Psoas muscle (tissue), 8 donors: ENCODE data around the gene GSX1. TPM values are rescaled to one million over a fixed set of nuclear protein-coding genes. Genes with fewer than 3 reads are reported as not detected.

Experiments used
- ATAC-seq, 4 donors: fragments of 200-7000 bp; cut with Tn5 transposase; one replicate each; pipeline ENCODE4 v1.9.1; 2020; ENCODE audit warnings: moderate library complexity in 3 of 4, mild to moderate bottlenecking in 2 of 4
- DNase-seq, 2 donors: peaks; one replicate each; pipeline ENCODE4 v3.0.0-alpha.2; 2020
- H3K27ac ChIP-seq: fragments of 200-600 bp; one replicate; pipeline ENCODE4 v1.8.0; 2022
- H3K27me3 ChIP-seq, 3 donors: fragments of 200-600 bp in 1 of 3; one replicate each; pipeline versions ENCODE4 v1.6.1 to v1.8.0; 2013 to 2022; ENCODE audit warnings: low read length in 2 of 3, mild to moderate bottlenecking in 2 of 3, moderate library complexity in 1 of 3; ENCODE audit not compliant: insufficient read depth in 3 of 3
- H3K36me3 ChIP-seq, 2 donors: fragments of 200-600 bp in 1 of 2; one replicate each; pipeline versions ENCODE4 v1.6.1 to v1.8.0; 2013 to 2022; ENCODE audit warnings: low read depth in 1 of 2, mild to moderate bottlenecking in 1 of 2, moderate library complexity in 1 of 2; ENCODE audit not compliant: insufficient read depth in 1 of 2
- H3K4me1 ChIP-seq: fragments of 200-600 bp; one replicate; pipeline ENCODE4 v1.8.0; 2022
- H3K4me3 ChIP-seq: fragments of 200-600 bp; one replicate; pipeline ENCODE4 v1.8.0; 2022; ENCODE audit warnings: mild to moderate bottlenecking
- H3K9me3 ChIP-seq: fragments of 200-600 bp; one replicate; pipeline ENCODE4 v1.8.0; 2022
- CTCF ChIP-seq: fragments of 200-600 bp; IDR thresholded peaks from one replicate; pipeline ENCODE4 v1.8.0; 2022; ENCODE audit warnings: antibody characterized with exemption
- WGBS, 3 donors: extraction: QIAGEN DNeasy Blood & Tissue Kit; methylation state at CpG; one replicate each; pipeline versions ENCODE4 v1.1.6 to v1.1.7; 2013; 5-methylcytosine and 5-hydroxymethylcytosine counted together
- intact Hi-C, 2 donors: fragments of 100-400 bp; cut with DNase I; formaldehyde crosslinking; loops; one replicate each; pipeline versions ENCODE4 v1.11.0 to v1.14.2; 2022
- polyA plus RNA-seq, 3 donors: library from polyadenylated mRNA; stranded (reverse); fragments of 200-250 nt; gene quantifications; one replicate each; pipeline ENCODE4 v1.2.3, GENCODE V29; 2013
- total RNA-seq, 4 donors: library from RNA; stranded (reverse); fragmentation: NEBNext Ultra II Directional in 2 of 4; extraction: Animal tissue kit (Norgen Biotek cat#: 25700) in 2 of 4; gene quantifications; one replicate each; pipeline versions ENCODE4 v1.2.1 to v1.2.4, GENCODE V29; 2021 to 2023
- donor health status: healthy with polysubstance abuse.
- donor health status: DM: no; HTN: no; CAD: no; lungs with moderate emphysema.
- donor health status: Bipolar disorder and iron deficiency.
- donor health status: healthy.
- donor health status: DM: yes; HTN: yes; CAD: no.
- donor health status: DM: no; HTN: no; CAD: no.
- donor health status: DM: no; HTN: no; CAD: no.
- donor health status: DM: yes; HTN: yes; CAD: no.

Gene GSX1
- total and polyA plus RNA-seq, 7 donors = not detected

- no peak for TF ChIP-seq CTCF
- no peaks in the 10 kb centered on the region for H3K9me3 ChIP-seq
- no peaks in the 10 kb centered on the region for H3K36me3 ChIP-seq
- DNase-seq (no peak), ATAC-seq (no peak)
- no peak overlapping the region for H3K4me3 ChIP-seq
- H3K27ac ChIP-seq = no peak overlapping the region
- WGBS, 3 donors = 82 to 91% (median 87%) methylated on average over 7 of the region's 7 CpGs
- intact Hi-C loops = loop anchor here in 1 of 2 donors (5.0 kb wide), 1 partner anchor 154 kb away; the partner anchor contains the start of gene URAD
- H3K4me1 ChIP-seq = peaks cover 5% of the 10 kb centered on the region
- peaks cover 0 to 19% (median 0%) of the 10 kb centered on the region in 3 donors for H3K27me3 ChIP-seq
These were observed 40.9 kb downstream of the GSX1 start for GRCh38 chr13:27833206-27833605.

GRCh38 chr13:27834095-27834494 is 41.8 kb downstream of the GSX1 start:
- DNase-seq (no peak), ATAC-seq (no peak)
- H3K9me3 ChIP-seq = no peaks in the 10 kb centered on the region
- H3K36me3 ChIP-seq = no peaks in the 10 kb centered on the region
- H3K4me3 ChIP-seq = no peak overlapping the region
- peaks cover 0 to 23% (median 0%) of the 10 kb centered on the region in 3 donors for H3K27me3 ChIP-seq
- intact Hi-C loops = loop anchor here in 1 of 2 donors (5.0 kb wide), 1 partner anchor 153 kb away; the partner anchor contains the start of gene URAD
- no peak for TF ChIP-seq CTCF
- 32 to 39% (median 36%) methylated on average over 6 of the region's 6 CpGs for WGBS, 3 donors
- H3K4me1 ChIP-seq = peaks cover 5% of the 10 kb centered on the region
- H3K27ac ChIP-seq = no peak overlapping the region

GRCh38 chr13:27835799-27836198 is 43.5 kb downstream of the GSX1 start:
- no peaks in the 10 kb centered on the region for H3K36me3 ChIP-seq
- H3K9me3 ChIP-seq = no peaks in the 10 kb centered on the region
- no peak for ATAC-seq
- peaks cover 0 to 24% (median 1%) of the 10 kb centered on the region in 3 donors for H3K27me3 ChIP-seq
- no peak for DNase-seq
- TF ChIP-seq CTCF = no peak
- 78 to 88% (median 80%) methylated on average over 3 of the region's 3 CpGs for WGBS, 3 donors
- no peak overlapping the region for H3K4me3 ChIP-seq
- no peak overlapping the region for H3K27ac ChIP-seq
- intact Hi-C loops = no loop called here
- H3K4me1 ChIP-seq = no peaks in the 10 kb centered on the region

- H3K9me3 ChIP-seq = no peaks in the 10 kb centered on the region
- no peaks in the 10 kb centered on the region for H3K4me1 ChIP-seq
- 75 to 79% (median 78%) methylated on average over 8 of the region's 8 CpGs for WGBS, 3 donors
- no peak for TF ChIP-seq CTCF
- ATAC-seq (no peak), DNase-seq (no peak)
- H3K4me3 ChIP-seq = no peak overlapping the region
- no peaks in the 10 kb centered on the region for H3K36me3 ChIP-seq
- intact Hi-C loops = no loop called here
- no peak overlapping the region for H3K27ac ChIP-seq
- H3K27me3 ChIP-seq = peaks cover 0 to 28% (median 5%) of the 10 kb centered on the region in 3 donors
These were observed 47.7 kb downstream of the GSX1 start for GRCh38 chr13:27839809-27840467.

GRCh38 chr13:27842571-27842970 is 50.3 kb downstream of the GSX1 start:
- Histone ChIP-seq H3K4me1 (no peaks in the 10 kb centered on the region), H3K9me3 (no peaks in the 10 kb centered on the region), H3K4me3 (no peak overlapping the region), H3K36me3 (no peaks in the 10 kb centered on the region), H3K27ac (no peak overlapping the region), H3K27me3 (peaks cover 0 to 40% (median 7%) of the 10 kb centered on the region in 3 donors)
- no peak for TF ChIP-seq CTCF
- DNase-seq (no peak), ATAC-seq (no peak)
- intact Hi-C loops = no loop called here
- 78 to 83% (median 78%) methylated on average over 2 of the region's 2 CpGs for whole genome bisulfite sequencing, 3 donors
